ENCODE results near the gene AMMECR1.

The AMMECR1 gene

GRCh38 chrX:110311437-110312230 is 6.3 kb downstream of the AMMECR1 start:
- no peak for FAIRE-seq
- no peak for DNase-seq (ENCODE audit: insufficient read length, low spot score)

GRCh38 chrX:110310896-110311295 is 7.0 kb downstream of the AMMECR1 start:
- FAIRE-seq (no peak), DNase-seq (ENCODE audit: insufficient read length, low spot score) (no peak)

GRCh38 chrX:110310000-110310790 is 7.7 kb downstream of the AMMECR1 start:
- FAIRE-seq (no peak), DNase-seq (ENCODE audit: insufficient read length, low spot score) (no peak)

GRCh38 chrX:110308220-110308619 is 9.7 kb downstream of the AMMECR1 start:
- DNase-seq (ENCODE audit: insufficient read length, low spot score): no peak
- no peak for FAIRE-seq

- FAIRE-seq (no peak), DNase-seq (ENCODE audit: insufficient read length, low spot score) (no peak)
These were observed 13.0 kb downstream of the AMMECR1 start for GRCh38 chrX:110304884-110305283.

GRCh38 chrX:110304371-110304770 is 13.5 kb downstream of the AMMECR1 start:
- DNase-seq (ENCODE audit: insufficient read length, low spot score) (no peak), FAIRE-seq (no peak)

- DNase-seq (ENCODE audit: insufficient read length, low spot score) (no peak), FAIRE-seq (no peak)
These were observed 14.9 kb downstream of the AMMECR1 start for GRCh38 chrX:110302975-110303374.

- no peak for DNase-seq (ENCODE audit: insufficient read length, low spot score)
- FAIRE-seq: no peak
These were observed 16.7 kb downstream of the AMMECR1 start for GRCh38 chrX:110301194-110301593.

- DNase-seq (ENCODE audit: insufficient read length, low spot score) (no peak), FAIRE-seq (no peak)
These were observed 23.8 kb downstream of the AMMECR1 start for GRCh38 chrX:110294087-110294486.

- DNase-seq (ENCODE audit: insufficient read length, low spot score): no peak
- no peak for FAIRE-seq
These were observed 24.2 kb downstream of the AMMECR1 start for GRCh38 chrX:110293658-110294057.

GRCh38 chrX:110287605-110288004 is 30.3 kb downstream of the AMMECR1 start:
- FAIRE-seq (no peak), DNase-seq (ENCODE audit: insufficient read length, low spot score) (no peak)

GRCh38 chrX:110286106-110286505 is 31.8 kb downstream of the AMMECR1 start:
- DNase-seq (ENCODE audit: insufficient read length, low spot score) (peak; percentile 5), FAIRE-seq (no peak)

GRCh38 chrX:110284159-110284558 is 33.7 kb downstream of the AMMECR1 start:
- no peak for FAIRE-seq
- DNase-seq (ENCODE audit: insufficient read length, low spot score): peak; percentile 9

- no peak for DNase-seq (ENCODE audit: insufficient read length, low spot score)
- FAIRE-seq: no peak
These were observed 35.0 kb downstream of the AMMECR1 start for GRCh38 chrX:110282922-110283321.

- FAIRE-seq (no peak), DNase-seq (ENCODE audit: insufficient read length, low spot score) (no peak)
These were observed 36.5 kb downstream of the AMMECR1 start for GRCh38 chrX:110281377-110281776.

GRCh38 chrX:110280954-110281353 is 36.9 kb downstream of the AMMECR1 start:
- no peak for DNase-seq (ENCODE audit: insufficient read length, low spot score)
- FAIRE-seq: no peak

GRCh38 chrX:110277609-110278008 is 40.3 kb downstream of the AMMECR1 start:
- FAIRE-seq: no peak

GRCh38 chrX:110276778-110277177 is 41.1 kb downstream of the AMMECR1 start:
- no peak for DNase-seq (ENCODE audit: insufficient read length, low spot score)
- FAIRE-seq: no peak

More at GRCh38 chrX:110277609-110278008, 40.3 kb downstream of the AMMECR1 start:
- DNase-seq (ENCODE audit: insufficient read length, low spot score): no peak

- FAIRE-seq: no peak
- DNase-seq (ENCODE audit: insufficient read length, low spot score): no peak
These were observed 49.0 kb downstream of the AMMECR1 start for GRCh38 chrX:110268886-110269285.

- no peak for DNase-seq (ENCODE audit: insufficient read length, low spot score)
- FAIRE-seq: no peak
These were observed 49.5 kb downstream of the AMMECR1 start for GRCh38 chrX:110268395-110268794.

GRCh38 chrX:110267874-110268273 is 50.0 kb downstream of the AMMECR1 start:
- FAIRE-seq: no peak
- no peak for DNase-seq (ENCODE audit: insufficient read length, low spot score)

- FAIRE-seq: no peak
- no peak for DNase-seq (ENCODE audit: insufficient read length, low spot score)
These were observed 52.2 kb downstream of the AMMECR1 start for GRCh38 chrX:110265661-110266060.

All from HTR-8/SVneo (cell line).